Measurements from ENCODE around the gene OPRM1.
A peak's percentile ranks its signal among the peaks of the same experiment; 100 is the strongest.

The OPRM1 gene

DNA sequence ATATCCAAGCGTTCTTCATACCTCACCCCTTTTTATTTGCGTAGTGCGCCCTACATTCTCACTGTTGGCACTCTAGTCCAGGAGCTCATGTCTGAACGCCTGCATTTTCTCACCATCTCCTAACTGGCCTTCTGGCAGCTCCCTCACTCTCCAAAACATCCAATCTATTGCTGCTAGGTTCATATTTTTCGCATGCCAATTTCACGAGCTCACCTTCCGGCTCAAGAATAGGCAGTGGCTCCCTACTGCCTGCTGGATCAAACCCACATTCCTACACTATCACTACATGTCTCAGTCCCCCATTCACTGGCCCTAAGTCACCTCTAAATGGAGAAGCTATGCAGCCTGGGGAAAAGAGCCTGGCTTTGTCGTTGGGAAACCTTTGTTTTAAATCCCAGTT is 202.5 kb downstream of the OPRM1 start:
- DNase-seq (ENCODE audit: low read depth) = no peak

DNA sequence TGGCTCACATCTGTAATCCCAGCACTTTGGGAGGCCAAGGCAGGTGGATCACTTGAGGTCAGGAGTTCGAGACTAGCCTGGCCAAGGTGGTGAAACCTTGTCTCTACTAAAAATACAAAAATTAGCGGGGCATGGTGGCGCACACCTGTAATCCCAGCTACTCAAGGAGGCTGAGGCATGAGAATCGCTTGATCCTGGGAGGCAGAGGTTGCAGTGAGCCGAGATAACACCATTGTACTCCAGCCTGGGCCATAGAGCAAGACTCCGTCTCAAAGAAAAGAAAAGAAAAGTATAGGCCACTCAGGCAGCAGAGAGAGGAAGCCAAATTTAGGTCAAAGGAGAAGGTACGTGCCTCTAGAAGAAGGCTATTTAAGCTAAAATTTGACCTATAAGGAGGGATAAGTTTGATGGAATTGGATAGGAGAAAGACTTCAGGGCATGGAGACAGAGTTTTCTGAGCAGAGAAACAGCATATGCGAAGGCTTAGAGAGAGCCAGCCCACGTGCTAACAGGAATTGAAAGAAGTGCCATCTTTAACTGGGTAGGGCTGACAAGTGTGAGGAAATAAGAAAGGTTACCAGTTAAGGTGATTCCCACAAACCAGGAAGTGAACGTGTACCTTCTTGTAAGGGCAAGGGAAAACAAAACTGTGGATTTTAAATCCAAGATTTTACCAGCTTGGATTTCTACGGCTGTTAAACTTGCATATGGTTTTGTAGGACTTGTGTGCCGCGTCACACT is 203.7 kb downstream of the OPRM1 start:
- DNase-seq (ENCODE audit: low read depth) = no peak

DNA sequence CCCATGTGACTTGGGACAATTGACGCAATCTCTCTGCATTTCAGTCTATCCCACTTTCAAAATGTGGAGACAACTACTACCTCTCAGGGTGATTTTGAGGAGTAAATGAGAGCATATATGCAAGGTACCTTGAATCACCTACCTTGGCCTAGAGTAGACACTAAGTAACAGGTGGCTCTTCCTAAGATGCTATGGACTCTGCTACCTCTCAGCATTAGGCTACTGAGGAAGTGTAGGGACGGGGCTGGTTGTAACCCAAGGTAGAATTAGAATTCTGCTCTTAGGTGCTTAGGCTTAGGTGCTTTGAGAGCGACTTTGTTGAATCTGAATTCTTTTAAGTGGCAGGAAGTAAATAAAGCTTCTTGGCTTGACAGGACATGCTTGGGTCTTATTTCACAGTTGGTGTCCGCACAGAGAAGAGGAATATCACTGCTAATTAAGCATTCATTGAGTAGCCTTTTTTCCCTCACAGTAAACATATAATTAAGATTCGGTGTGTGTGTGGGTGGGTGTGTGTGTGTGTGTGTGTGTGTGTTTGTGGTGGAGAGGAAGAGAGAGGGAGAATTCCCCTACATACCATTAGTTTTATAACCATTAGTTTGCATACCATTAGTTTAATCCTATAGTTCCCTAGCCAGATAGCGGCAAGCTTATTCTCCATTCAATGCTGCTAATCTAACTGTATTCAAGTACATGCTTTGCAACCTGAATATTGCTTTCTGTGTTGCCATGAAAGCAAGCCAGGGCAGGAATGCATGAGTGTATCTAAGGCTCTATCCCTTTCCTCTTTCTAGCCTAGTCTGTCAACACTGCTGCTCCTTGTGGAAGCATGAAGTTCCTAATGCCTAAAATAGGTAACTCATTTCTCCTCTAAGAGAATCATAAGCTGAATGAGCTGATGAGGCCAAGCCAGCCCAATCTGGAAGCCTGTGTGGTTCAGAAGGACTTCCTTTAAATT is 205.0 kb downstream of the OPRM1 start:
- DNase-seq (ENCODE audit: low read depth) = no peak

DNA sequence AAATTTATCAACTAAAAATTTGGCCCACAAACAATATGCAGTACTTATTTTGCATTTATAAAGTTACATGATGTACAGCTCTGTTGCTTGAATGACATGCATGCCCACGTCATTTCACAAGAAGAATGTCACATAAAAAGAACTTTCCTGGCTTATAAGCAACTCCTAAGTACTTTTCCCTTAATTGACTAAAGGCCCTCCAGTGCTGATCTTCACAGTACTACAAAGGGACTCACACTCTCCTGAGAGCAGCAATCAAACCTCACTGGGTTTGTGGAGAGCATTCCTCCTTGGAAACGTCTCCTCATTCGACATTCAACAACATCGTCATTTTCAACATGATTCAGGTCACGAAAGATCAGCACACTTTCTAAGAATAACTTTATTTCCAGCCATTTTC is 206.5 kb downstream of the OPRM1 start:
- DNase-seq (ENCODE audit: low read depth) = no peak

DNA sequence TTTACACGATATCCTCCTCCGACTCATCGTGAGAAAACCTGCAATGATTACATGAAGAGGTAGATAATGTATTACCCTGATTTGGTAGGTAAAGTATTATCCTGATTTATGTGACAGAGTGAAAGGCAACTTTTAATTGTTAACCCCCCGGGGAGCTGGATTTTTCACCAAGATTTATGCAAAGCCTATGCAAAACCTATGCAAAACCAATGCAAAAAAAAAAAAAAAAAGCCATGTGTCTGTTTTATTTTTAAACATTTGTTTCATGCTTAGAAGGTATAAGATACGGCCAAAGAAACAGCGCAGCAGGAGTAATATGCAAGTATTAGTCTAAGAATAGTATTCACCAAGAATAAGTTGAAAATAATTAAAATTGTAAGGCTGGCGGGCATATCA is 207.7 kb downstream of the OPRM1 start:
- DNase-seq (ENCODE audit: low read depth) = no peak

DNA sequence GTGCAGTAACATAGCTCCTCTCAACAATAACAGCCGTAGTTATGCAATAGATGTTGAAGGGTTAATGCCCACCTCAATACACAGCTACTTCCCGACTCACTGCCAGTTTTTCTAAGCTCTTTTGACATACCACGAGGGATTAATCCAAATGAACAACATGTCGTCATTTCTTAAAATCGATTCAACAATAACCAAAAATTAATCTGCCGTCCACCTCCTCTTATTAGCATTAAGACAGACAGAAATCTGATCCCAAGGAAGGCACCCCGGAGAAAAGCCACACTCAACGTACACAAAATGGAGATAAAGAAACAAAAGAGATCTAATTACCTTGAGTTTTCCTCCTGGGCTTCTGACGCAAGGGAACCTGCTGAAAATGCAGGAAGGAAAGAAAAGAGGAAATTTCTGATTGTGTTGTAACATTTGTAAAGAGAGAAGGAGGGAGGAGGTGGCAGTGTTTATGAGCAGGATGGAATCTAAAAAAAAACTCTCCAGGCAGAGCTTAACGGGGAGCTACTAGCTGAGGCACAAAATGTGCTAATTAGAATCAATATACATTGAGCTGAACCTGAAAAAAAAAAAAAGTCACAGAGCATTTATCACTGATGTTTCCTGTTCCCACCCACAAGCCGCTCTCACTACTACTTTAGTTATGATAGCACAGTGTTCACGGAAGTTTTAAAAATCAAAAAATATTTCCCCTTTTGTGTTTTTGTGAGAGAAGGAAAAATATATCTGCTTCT is 208.2 kb downstream of the OPRM1 start:
- no peak for DNase-seq (ENCODE audit: low read depth)

DNA sequence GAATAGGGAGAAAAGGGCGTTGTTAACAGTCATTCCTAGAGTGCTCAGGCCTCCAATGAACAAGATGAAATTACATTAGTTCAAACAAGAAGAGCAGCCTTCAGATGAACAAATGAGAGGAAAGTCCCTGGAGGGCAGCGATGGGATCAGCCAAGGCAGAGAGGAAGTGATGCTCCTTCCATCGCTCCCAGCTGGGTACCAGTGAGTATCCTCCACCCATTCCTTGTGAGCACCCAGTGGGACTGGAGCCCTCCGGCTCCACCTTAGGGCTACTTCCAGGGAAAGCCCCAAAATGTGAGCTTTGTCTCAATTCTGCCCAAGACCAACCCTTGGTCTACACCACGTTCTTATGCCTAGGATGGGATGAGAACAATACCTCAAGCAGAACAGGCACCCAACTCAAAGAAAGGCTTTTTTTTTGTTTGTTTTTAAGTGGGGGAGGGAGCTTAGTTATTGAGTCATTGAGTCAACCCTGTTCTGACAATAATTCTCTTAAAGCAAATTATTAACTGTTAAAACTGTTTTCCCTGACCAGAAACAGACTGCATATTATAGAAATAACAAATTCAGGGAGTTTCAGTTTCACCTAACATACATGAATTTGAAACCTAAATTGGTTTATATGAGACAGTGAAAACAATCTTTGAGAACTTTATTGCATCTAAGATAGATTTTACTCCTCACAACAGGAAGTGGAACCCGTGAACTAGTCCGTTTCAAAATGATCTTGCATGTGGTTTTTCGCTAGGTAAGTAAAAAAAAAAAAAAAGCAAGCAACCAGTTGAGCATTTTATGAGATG is 210.7 kb downstream of the OPRM1 start:
- no peak for DNase-seq (ENCODE audit: low read depth)

DNA sequence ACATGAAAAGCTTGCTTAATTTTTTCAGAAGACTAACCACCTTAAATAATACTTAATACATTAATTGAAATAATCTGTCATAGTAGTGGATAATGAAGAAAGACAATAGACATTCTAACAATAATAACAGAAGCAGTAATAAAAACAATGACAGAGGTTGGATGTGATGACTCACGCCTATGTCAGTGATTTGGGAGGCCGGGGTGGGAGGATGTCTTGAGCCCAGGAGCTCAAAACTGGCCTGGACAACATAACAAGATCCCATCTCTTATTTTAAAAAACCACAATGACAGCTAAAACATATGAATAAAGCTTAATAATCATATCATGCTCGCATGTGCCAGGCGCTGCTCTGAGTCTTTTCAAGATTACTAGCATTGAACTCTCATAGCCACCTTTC is 212.1 kb downstream of the OPRM1 start:
- DNase-seq (ENCODE audit: low read depth) = peak; percentile 24

DNA sequence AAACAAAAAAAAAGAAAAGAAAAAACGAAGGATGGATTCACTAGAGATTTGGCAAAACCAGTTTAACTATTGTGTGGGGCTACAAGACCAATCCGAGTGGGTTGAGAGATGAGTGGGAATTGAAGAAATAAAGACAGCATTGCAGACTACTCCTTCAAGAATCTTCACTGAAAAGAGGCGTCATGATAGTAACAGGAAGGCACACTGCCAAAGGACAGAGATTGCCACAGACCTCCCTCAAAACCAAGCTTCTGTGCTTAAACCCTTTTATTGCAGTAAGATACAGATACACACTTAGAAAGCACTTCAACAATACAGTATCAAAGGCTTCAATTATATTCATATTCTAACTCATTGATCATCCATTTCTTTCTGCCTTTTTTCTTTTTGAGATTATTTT is 213.6 kb downstream of the OPRM1 start:
- no peak for DNase-seq (ENCODE audit: low read depth)

DNA sequence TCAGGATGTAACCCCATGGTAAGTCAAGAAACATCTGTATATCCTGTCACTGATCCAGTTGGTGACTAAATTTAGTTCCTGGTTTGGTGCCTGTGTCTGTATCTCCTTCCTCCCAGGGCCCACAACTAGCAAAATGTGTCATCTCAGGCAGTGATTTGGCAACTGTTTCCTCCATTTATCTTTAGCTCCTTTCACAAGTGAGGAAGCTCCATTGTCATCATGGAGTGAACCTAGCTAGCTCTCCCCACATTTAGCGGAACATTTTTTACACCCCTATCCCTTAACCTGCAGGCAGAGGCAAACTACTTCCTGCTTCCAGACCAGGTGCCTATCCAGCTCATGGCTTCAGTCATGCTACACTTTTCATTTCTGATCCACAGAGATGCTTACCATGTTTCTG is 218.0 kb downstream of the OPRM1 start:
- no peak for DNase-seq (ENCODE audit: low read depth)

DNA sequence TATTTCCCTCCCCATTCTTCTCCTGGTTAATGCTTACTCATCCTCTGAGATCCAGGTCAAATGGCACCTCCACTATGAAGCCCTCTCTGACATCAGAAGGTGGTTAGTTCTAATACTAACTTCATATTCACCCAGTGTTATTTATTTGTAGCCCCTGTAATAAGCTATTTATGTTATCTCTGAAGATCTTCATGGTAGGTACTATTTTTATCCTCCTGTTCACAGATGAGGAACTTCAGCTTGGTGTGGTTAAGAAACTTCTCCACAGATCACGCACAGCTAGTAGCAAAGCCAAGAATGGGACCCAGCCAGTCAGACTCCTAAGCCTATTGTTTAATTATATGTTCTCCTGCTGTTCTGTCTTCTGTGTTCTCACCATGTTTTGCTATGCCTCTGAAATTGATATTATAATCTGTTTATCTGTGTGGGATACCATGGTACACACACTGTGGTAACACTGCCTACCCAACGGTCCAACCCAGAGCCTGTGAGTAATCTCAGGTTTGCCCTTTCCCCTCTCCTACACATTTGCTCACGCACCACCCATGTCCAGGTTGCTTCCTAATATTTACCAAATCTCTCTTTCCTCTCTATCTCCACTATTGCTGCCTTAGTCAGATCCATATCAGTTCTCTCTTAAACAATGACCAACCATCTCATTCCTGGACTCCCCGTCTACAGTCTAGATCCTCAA is 219.2 kb downstream of the OPRM1 start:
- no peak for DNase-seq (ENCODE audit: low read depth)

DNA sequence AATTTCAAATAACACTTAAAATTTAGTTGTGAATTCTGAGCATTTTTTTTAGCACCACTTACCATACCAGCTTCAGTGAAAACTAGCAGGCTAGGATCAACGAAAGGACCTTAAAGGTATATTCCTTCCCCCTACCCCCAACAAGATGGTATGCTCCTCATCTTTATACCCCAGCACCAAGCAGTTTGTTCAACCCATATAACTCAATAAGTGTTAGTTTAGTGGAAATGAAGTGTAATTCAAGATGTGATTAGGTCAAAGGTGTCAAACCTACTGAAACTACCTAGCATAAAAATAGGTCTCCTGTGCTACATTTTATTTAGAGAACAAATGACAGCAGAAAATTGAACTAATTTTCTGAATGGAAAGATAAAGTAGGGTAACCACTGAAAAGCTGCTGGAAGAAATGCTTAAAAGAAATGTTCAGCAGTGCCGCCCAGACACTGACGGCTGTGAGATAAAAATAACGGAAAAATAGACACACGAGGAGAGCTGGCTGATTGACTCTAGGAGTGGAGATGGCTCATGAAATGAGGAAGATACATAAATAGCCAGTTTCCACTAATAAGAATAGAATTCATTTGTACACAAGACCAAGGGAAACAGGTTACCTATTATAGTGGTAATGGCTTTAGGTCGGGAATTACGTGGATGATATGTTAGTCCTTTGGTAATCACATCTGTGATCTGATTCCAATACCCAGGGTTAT is 222.8 kb downstream of the OPRM1 start:
- DNase-seq (ENCODE audit: low read depth) = no peak

DNA sequence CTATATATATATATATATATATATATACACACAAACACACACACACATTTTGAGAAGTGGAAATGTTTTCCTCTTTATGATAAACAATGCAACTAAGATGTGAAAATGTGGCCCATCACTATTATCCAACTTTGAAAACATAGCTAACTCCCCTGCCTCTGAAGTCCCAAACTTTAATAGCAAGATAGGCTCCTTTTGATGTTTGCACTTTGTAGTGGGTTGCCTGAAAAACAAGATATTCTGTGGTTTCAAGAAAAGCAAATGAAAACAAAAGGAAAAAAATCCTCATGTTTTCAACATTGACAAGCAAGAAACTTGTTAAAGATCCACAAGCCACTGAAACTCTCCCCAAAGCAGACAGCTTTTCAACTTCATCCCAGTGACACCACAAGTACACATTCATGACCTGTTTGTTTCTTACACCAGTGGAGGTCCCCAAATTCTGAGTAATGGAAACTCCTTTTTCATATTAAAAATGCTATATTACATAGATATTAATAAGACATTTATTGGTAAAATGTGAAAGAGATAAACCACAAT is 227.6 kb downstream of the OPRM1 start:
- DNase-seq (ENCODE audit: low read depth) = no peak

DNA sequence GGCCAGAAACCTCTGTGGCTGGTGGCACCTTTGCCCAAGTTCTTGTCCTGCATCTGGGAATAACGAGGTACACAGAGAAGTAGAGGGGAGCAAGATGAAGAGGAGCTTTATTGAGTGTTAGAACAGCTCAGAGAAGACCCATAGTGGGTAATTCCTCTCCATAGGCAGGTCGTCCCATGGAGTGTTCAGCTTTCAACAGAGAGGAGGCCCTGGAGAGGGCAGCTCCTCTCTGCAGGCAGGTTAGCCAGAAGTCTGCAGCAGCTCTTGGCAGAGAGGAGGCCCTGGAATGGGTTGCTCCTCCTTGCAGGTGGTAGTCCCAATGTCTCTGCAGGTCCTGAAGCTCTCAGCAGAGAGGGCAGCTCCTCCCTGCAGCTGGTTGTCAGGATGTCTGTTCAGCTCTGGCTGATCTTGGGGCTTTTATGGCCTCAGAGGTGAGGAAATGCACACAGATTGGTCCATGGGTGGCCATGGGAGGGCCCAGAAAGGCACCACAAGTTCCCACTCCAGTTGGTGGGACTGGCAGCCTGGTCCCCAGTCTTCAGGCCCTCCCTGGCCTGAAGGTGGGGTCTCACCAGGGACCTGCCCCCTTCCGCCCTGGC is 228.6 kb downstream of the OPRM1 start:
- no peak for DNase-seq (ENCODE audit: low read depth)

DNA sequence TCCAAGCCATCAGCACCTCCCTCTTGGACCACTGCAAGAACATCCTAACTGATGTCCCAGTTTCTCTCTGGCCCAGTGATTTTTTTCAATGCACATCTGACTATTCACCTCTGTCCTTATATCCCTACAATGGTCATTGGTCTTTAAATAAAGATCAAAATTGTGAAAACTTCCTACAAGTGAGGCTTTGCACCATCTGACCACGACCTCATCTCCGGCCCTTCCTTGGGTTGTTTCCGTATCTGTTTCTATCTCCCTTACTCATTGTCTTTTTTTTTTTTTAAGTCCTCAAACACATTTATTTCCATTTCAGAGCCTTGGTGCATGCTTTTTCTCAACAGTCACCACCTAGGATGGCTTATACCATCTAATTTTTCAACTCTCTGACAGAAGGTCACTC is 229.4 kb downstream of the OPRM1 start:
- no peak for DNase-seq (ENCODE audit: low read depth)

DNA sequence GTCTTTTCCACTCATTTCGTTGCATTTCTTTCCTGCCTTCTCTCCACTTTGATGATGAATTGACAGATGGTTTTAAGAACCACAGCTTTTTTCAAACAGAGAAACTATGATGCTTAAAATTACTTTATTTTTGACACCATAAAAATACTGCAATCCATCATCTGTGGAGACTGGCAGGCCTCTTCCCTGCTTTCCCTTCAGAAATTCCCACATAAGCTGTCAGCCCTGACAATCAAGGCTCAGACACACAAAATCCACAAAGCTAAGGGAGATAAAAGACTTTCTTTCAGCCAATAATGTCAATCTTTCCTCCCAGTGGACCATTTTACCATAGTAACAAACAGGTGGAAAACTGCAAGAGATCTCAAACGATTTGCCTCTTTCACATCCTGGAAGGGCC is 235.1 kb downstream of the OPRM1 start:
- no peak for DNase-seq (ENCODE audit: low read depth)

DNA sequence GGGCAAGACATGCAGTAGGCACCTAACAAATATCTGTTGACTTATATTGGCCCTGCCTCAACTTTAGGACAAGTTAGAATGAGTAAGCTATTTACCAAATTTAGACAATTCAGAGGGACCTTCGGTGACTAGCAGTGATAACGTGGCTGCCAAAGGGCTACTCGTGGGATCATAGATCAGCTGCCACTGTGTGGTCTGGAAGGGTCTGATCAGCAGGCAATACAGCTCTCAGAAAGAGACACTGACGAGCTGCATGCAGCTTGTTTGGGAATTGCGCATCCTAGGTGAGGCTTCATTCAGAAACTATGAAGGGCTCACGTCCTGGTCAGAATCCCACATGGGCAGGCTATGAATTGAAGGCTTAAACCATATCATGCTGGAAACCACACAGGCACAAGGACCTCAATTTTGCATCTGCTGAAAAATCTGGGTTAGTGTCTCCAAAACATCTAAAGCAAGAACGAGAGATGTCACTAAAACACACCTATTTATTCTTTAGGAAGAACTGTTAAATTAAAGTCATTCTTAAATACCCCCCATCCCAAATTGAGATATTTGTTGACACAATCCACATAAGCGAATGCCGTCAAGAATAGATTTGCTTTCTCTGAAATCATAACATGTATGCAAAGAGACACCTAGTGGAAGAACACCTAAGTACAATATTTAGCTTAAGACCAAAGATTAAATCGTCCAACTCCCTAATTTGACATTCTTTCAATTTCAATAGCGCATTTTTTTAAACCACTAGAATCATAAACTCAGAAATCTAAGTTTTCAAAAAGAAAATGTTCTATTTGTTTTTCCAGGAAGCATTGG is 238.0 kb downstream of the OPRM1 start:
- DNase-seq (ENCODE audit: low read depth) = peak; percentile 61

DNA sequence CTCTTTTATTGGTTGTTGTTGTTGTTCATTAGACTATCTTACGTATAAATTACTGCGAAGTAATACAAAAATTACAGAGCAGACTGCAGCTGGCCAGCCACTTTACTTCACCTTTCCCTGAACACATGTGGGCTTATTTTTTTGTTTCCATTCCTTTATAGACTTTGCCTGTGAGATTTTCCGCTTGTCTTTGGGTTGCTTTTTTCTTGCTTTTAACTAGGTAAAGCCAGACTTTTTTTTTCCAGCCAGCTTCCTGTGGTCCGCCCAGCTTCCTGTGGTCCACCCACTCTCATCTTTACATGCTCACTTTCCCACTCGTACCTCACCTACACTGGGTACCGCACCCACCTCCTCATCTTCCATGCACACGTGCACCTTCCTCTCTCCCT is 238.6 kb downstream of the OPRM1 start:
- no peak for DNase-seq (ENCODE audit: low read depth)

DNA sequence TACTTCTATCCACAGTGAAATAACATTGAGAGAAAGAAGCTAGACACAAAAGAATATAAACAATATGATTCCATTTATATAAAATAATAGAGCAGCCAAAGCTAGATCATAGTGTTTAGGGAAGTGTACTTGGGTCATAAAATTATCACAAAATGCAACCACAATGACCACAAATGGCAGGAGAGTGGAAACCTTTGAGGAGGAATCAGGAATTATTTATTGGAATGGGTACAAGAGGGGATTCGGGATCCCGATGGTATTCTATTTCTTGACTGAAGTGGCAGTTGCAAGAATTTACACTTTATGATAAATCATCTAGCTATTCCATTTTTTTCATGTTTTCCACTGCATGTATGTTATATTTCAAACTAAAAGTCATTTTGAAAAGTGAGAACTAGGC is 241.5 kb downstream of the OPRM1 start:
- DNase-seq (ENCODE audit: low read depth) = no peak
